ENCODE results near the gene S1PR4. TPM values are rescaled to one million over a fixed set of nuclear protein-coding genes. Genes with fewer than 3 reads are reported as not detected.

Gene S1PR4
- total and polyA plus RNA-seq, 2 of the 13 experiments (the other 11 are each of a cell fraction or from before 2014, with no cell fraction given): 0.07 to 0.09 TPM

GRCh38 chr19:3196933-3197205 lies 18.3 kb downstream of the S1PR4 start:
- DNase-seq (ENCODE audit: low spot score) (no peak), ATAC-seq (no peak), FAIRE-seq (no peak)
- ChIA-PET CTCF (ENCODE audit: low intra/inter-chr PET ratio, low total read pairs) (no interaction called here), POLR2A (no interaction called here)
- no peak overlapping the region for H3K9ac ChIP-seq (ENCODE audit: insufficient read depth, low read depth, low read length)
- WGBS (ENCODE audit: low lambda C conversion rate): 96% methylated on average over 13 of the region's 14 CpGs
- no TSS peak for BruUV-seq (replicated peaks)
- no peaks in the 10 kb centered on the region for H3K79me2 ChIP-seq (ENCODE audit: insufficient read depth, low read length)
- TF ChIP-seq EZH2 (conservative IDR thresholded peaks at IDR 0.05; ENCODE audit: low read depth, low read length) (no peak), POLR2G (IDR thresholded peaks at IDR 0.05; ENCODE audit: low read depth, low read length) (no peak), POLR2A (IDR thresholded peaks at IDR 0.05; ENCODE audit: insufficient read depth in 1 of 2, low read depth in 2 of 2, low read length in 2 of 2) (no peak), ZBTB26 (CRISPR knock-in tag; IDR thresholded peaks at IDR 0.05; ENCODE audit: borderline replicate concordance) (no peak), ZNF280D (CRISPR knock-in tag; IDR thresholded peaks at IDR 0.05) (no peak), ZNF839 (CRISPR knock-in tag; IDR thresholded peaks at IDR 0.05; ENCODE audit: borderline replicate concordance) (no peak), NFKB2 (CRISPR knock-in tag; IDR thresholded peaks at IDR 0.05; ENCODE audit: borderline replicate concordance) (no peak), ZSCAN29 (CRISPR knock-in tag; conservative IDR thresholded peaks at IDR 0.05) (no peak)
- intact Hi-C loops (cut with micrococcal nuclease; ENCODE audit: unreplicated experiment) (no loop called here), in situ Hi-C loops (cut with HindIII; ENCODE audit: extremely low pct_ligation_motif_present, low pct_unique_long_range_greater_than_20kb) (no loop called here)
- no peaks in the 10 kb centered on the region for H3K27me3 ChIP-seq (ENCODE audit: control insufficient read depth in 1 of 2, insufficient read depth in 2 of 2, low read length in 2 of 2)
- H3K36me3 ChIP-seq (replicated peaks in 1 of 2; ENCODE audit: control insufficient read depth in 1 of 2, insufficient read depth in 2 of 2, low read length in 2 of 2): peaks cover 3 to 18% of the 10 kb centered on the region in 2 experiments; a peak in 3 of 5 replicates
- H3K9me3 ChIP-seq (ENCODE audit: low read length): no peaks in the 10 kb centered on the region
- H4K20me1 ChIP-seq (ENCODE audit: insufficient read depth, low read length): no peaks in the 10 kb centered on the region
- no peak overlapping the region for H3K27ac ChIP-seq (ENCODE audit: extremely low read length, insufficient read depth, low read length)
- no peak overlapping the region for H3K4me2 ChIP-seq (ENCODE audit: low read depth, low read length)
- no peak overlapping the region for H2AFZ ChIP-seq (ENCODE audit: low read length)
- H3K4me3 ChIP-seq (replicated peaks in 1 of 3; ENCODE audit: insufficient read depth in 1 of 3, low read depth in 2 of 3, low read length in 3 of 3): no peak overlapping the region
- no peaks in the 10 kb centered on the region for H3K4me1 ChIP-seq (ENCODE audit: insufficient read depth, low read length)

All from HepG2 (cell line).